HepG2 (cell line): ENCODE data around the gene MAVS. TPM values are rescaled to one million over a fixed set of nuclear protein-coding genes. Genes with fewer than 3 reads are reported as not detected.

Source experiments
- DR1 ChIP-seq: sonication (generic); formaldehyde crosslinking; IDR thresholded peaks from 2 replicates; pipeline ENCODE4 v1.8.0; 2021; ENCODE audit warnings: mild to moderate bottlenecking, missing genetic modification reagents, inconsistent platforms
- IRX3 ChIP-seq: sonication (generic); formaldehyde crosslinking; IDR thresholded peaks from 2 replicates; pipeline ENCODE4 v1.8.1; 2023; ENCODE audit warnings: mild to moderate bottlenecking, low read depth, missing genetic modification reagents, borderline replicate concordance
- ISX ChIP-seq: sonication (generic); formaldehyde crosslinking; conservative IDR thresholded peaks from 2 replicates; pipeline ENCODE4 v1.5.0; 2020; ENCODE audit warnings: missing genetic modification reagents
- KDM5A ChIP-seq: fragments of 200-600 bp; sonication (generic); IDR thresholded peaks from 2 replicates; pipeline ENCODE4 v1.7.0; 2018; ENCODE audit warnings: antibody characterized with exemption, mild to moderate bottlenecking, low read length, borderline replicate concordance
- MAZ ChIP-seq, 2 experiments: sonication (generic) in 1 of 2; formaldehyde crosslinking in 1 of 2; IDR thresholded peaks; 2 replicates each; pipeline versions ENCODE4 v1.5.0 to v1.6.1; 2012 to 2020; ENCODE audit warnings: low read depth in 2 of 2, mild to moderate bottlenecking in 2 of 2, borderline replicate concordance in 1 of 2, improper control_type of control experiment in 1 of 2, low read length in 1 of 2, missing genetic modification reagents in 1 of 2, moderate library complexity in 1 of 2
- MEIS2 ChIP-seq: sonication (generic); formaldehyde crosslinking; IDR thresholded peaks from 2 replicates; pipeline ENCODE4 v1.9.0; 2021; ENCODE audit warnings: mild to moderate bottlenecking, missing genetic modification reagents
- MYC ChIP-seq: sonication (generic); formaldehyde crosslinking; IDR thresholded peaks from 2 replicates; pipeline ENCODE4 v1.9.0; 2021; ENCODE audit warnings: missing genetic modification reagents, borderline replicate concordance
- ONECUT2 ChIP-seq: sonication (generic); formaldehyde crosslinking; IDR thresholded peaks from 2 replicates; pipeline ENCODE4 v1.4.0; 2020; ENCODE audit warnings: missing genetic modification reagents
- PAX8 ChIP-seq: sonication (generic); formaldehyde crosslinking; IDR thresholded peaks from 2 replicates; pipeline ENCODE4 v1.8.0; 2022; ENCODE audit warnings: mild to moderate bottlenecking, missing genetic modification reagents, borderline replicate concordance
- PHB2 ChIP-seq: fragments of 450-650 bp; IDR thresholded peaks from 2 replicates; pipeline ENCODE4 v1.6.1; 2018; ENCODE audit not compliant: partially characterized antibody
- RFX3 ChIP-seq: IDR thresholded peaks from 2 replicates; pipeline ENCODE4 v1.6.1; 2016; ENCODE audit warnings: missing biosample characterization, missing genetic modification reagents
- RFXANK ChIP-seq: IDR thresholded peaks from 2 replicates; pipeline ENCODE4 v1.6.1; 2016
- SPEN ChIP-seq: sonication (generic); formaldehyde crosslinking; IDR thresholded peaks from 2 replicates; pipeline ENCODE4 v1.5.1; 2020; ENCODE audit warnings: low read depth, mild to moderate bottlenecking, missing genetic modification reagents
- TCF7L2 ChIP-seq: IDR thresholded peaks from 2 replicates; pipeline ENCODE4 v1.6.1; 2011; ENCODE audit warnings: mild to moderate bottlenecking, low read depth, low read length, moderate library complexity
- ZFP62 ChIP-seq: sonication (generic); formaldehyde crosslinking; IDR thresholded peaks from 2 replicates; pipeline ENCODE4 v1.4.0; 2020; ENCODE audit warnings: missing genetic modification reagents
- ZNF12 ChIP-seq: sonication (generic); formaldehyde crosslinking; IDR thresholded peaks from 2 replicates; pipeline ENCODE4 v1.5.0; 2020; ENCODE audit warnings: missing genetic modification reagents
- ZNF235 ChIP-seq: sonication (generic); formaldehyde crosslinking; IDR thresholded peaks from 2 replicates; pipeline ENCODE4 v1.8.1; 2023; ENCODE audit warnings: mild to moderate bottlenecking, missing genetic modification reagents, borderline replicate concordance
- ZNF30 ChIP-seq: sonication (generic); formaldehyde crosslinking; IDR thresholded peaks from 2 replicates; pipeline ENCODE4 v1.5.0; 2020; ENCODE audit warnings: mild to moderate bottlenecking, missing genetic modification reagents
- ZNF468 ChIP-seq: sonication (generic); formaldehyde crosslinking; IDR thresholded peaks from 2 replicates; pipeline ENCODE4 v1.8.0; 2022; ENCODE audit warnings: mild to moderate bottlenecking, moderate library complexity, missing genetic modification reagents
- ZNF775 ChIP-seq: sonication (generic); formaldehyde crosslinking; IDR thresholded peaks from 2 replicates; pipeline ENCODE4 v1.4.0; 2020; ENCODE audit warnings: missing genetic modification reagents, mild to moderate bottlenecking, moderate library complexity, borderline replicate concordance
- polyA plus RNA-seq, 8 experiments: library from polyadenylated mRNA; depleted of rRNA in 3 of 8; stranded (reverse) in 7 of 8; unstranded in 1 of 8; fragments of >200 nt; fragmentation: Illumina TruSeq in 4 of 8; extraction: Trizol in 4 of 8; gene quantifications; 2 replicates each; pipeline versions ENCODE4 v1.2.1 to v1.2.3, GENCODE V29; 2011 to 2016; ENCODE audit warnings: low read depth in 4 of 8, missing spikeins in 1 of 8, mixed read lengths in 1 of 8; ENCODE audit not compliant: insufficient read depth in 1 of 8
- total RNA-seq, 5 experiments: library from RNA; depleted of rRNA; stranded (reverse); fragments of >200 nt; fragmentation: Illumina TruSeq; extraction: Trizol; gene quantifications; 2 replicates each; pipeline ENCODE4 v1.2.3, GENCODE V29; 2016; ENCODE audit warnings: low read depth in 1 of 5
- TF ChIP-seq, protein P1 (sequence below): sonication (generic); formaldehyde crosslinking; IDR thresholded peaks from 2 replicates; pipeline ENCODE4 v1.8.0; 2022; ENCODE audit warnings: missing genetic modification reagents, mild to moderate bottlenecking, inconsistent platforms, borderline replicate concordance
- TF ChIP-seq, protein P2 (sequence below): sonication (generic); formaldehyde crosslinking; IDR thresholded peaks from 2 replicates; pipeline ENCODE4 v1.8.1; 2023; ENCODE audit warnings: missing genetic modification reagents, inconsistent platforms, borderline replicate concordance
- TF ChIP-seq, protein P3 (sequence below): sonication (generic); formaldehyde crosslinking; conservative IDR thresholded peaks from 2 replicates; pipeline ENCODE4 v1.4.0; 2020; ENCODE audit warnings: missing genetic modification reagents
- TF ChIP-seq, protein P4 (sequence below): sonication (generic); formaldehyde crosslinking; IDR thresholded peaks from 2 replicates; pipeline ENCODE4 v1.8.1; 2023; ENCODE audit warnings: mild to moderate bottlenecking, missing genetic modification reagents, borderline replicate concordance

MAVS gene
- total and polyA plus RNA-seq, 2 of the 13 experiments (the other 11 are each of a cell fraction or from before 2014, with no cell fraction given): 27.3 to 36.6 TPM

DNA sequence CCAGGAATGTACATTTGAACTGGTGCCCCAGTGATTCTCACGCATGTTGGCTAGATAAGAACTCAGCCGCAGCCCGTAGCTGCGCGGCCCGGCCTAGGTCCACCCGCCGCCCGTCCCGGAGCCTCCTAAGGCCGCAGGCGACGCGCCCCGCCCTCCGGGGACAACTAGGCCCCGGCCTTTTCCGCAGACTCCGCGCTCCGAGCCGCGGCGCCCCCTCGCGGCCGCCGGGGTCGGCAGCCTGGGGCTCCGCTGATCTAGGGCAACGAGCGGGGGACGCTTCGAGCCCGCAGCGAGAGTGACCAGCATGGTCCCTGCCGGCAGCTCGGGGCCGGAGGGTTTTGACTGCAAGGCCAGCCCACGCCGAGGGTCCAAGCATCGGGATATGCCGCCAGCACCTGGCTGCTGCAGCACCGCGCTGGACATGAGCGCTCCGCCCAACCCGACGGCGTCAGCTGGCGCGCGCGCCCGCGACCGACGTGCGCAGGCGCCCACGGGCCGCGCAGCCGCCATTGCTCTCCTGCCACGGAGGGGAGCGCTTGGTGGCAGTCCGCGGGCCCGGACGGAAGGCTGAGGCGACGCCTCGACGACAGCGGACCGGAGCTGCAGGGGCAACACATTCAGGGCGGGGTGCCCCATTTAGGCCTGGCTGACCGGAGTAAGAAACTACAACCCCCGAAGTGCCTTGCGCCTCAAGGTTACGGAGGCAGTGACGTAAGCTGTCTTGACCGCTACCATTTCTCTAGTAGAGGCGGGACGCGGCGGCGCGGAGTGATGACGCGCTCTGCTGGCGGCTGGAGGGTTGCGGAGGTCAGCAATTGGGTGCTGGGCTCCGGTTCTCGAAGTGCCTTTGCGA lies 26.4 kb upstream of the MAVS start, which contains the start of gene AP5S1 (continued):
- TF ChIP-seq MYC (CRISPR knock-in tag): peak; percentile 95
- TF ChIP-seq IRX3 (CRISPR knock-in tag): peak; percentile 77; the same call in 1 of the 2 replicates
- peak; percentile 96 for TF ChIP-seq ZFP62 (CRISPR knock-in tag)
- peak; percentile 96 for TF ChIP-seq MAZ (IDR thresholded peaks at IDR 0.05; ENCODE audit: borderline replicate concordance, low read depth, low read length)
- peak; percentile 97 for TF ChIP-seq MAZ (CRISPR knock-in tag; IDR thresholded peaks at IDR 0.05; ENCODE audit: low read depth)
- no peak for TF ChIP-seq RFX3 (CRISPR knock-in tag)
- peak; percentile 88 for TF ChIP-seq ISX (CRISPR knock-in tag)
- peak; percentile 99; the same call in 1 of the 2 replicates for TF ChIP-seq ZNF235 (CRISPR knock-in tag)
- TF ChIP-seq ONECUT2 (CRISPR knock-in tag): peak; percentile 47; the same call in 1 of the 2 replicates
- peak; percentile 83 for TF ChIP-seq MEIS2 (CRISPR knock-in tag)
- peak; percentile 56 for TF ChIP-seq ZNF12 (CRISPR knock-in tag)
- peak; percentile 90 for TF ChIP-seq PAX8 (CRISPR knock-in tag)
- TF ChIP-seq, protein P1, sequence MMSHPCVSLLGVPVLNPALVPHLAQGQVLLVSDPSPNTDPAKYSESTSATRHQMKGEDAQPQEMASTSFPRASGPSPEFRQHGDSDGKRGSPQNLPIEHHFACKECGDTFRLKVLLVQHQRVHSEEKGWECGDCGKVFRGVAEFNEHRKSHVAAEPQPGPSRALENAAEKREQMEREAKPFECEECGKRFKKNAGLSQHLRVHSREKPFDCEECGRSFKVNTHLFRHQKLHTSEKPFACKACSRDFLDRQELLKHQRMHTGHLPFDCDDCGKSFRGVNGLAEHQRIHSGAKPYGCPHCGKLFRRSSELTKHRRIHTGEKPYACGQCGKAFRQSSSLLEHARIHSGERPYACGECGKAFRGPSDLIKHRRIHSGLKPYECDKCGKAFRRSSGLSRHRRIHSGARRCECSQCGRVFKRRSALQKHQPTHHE (CRISPR knock-in tag): peak; percentile 98; the same call in 1 of the 2 replicates
- TF ChIP-seq, protein P2, sequence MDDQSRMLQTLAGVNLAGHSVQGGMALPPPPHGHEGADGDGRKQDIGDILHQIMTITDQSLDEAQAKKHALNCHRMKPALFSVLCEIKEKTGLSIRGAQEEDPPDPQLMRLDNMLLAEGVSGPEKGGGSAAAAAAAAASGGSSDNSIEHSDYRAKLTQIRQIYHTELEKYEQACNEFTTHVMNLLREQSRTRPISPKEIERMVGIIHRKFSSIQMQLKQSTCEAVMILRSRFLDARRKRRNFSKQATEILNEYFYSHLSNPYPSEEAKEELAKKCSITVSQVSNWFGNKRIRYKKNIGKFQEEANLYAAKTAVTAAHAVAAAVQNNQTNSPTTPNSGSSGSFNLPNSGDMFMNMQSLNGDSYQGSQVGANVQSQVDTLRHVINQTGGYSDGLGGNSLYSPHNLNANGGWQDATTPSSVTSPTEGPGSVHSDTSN (CRISPR knock-in tag): peak; percentile 54; the same call in 1 of the 2 replicates
- TF ChIP-seq KDM5A: peak; percentile 98; the same call in 1 of the 2 replicates
- peak; percentile 18; the same call in 1 of the 2 replicates for TF ChIP-seq RFXANK (CRISPR knock-in tag)
- TF ChIP-seq, protein P3, sequence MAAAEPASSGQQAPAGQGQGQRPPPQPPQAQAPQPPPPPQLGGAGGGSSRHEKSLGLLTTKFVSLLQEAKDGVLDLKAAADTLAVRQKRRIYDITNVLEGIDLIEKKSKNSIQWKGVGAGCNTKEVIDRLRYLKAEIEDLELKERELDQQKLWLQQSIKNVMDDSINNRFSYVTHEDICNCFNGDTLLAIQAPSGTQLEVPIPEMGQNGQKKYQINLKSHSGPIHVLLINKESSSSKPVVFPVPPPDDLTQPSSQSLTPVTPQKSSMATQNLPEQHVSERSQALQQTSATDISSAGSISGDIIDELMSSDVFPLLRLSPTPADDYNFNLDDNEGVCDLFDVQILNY (CRISPR knock-in tag): peak; percentile 89
- TF ChIP-seq PHB2: no peak
- TF ChIP-seq, protein P4, sequence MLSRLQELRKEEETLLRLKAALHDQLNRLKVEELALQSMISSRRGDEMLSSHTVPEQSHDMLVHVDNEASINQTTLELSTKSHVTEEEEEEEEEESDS (CRISPR knock-in tag): peak; percentile 52
- TF ChIP-seq ZNF30: peak; percentile 81; the same call in 1 of the 2 replicates
- TF ChIP-seq DR1: peak; percentile 80; the same call in 1 of the 2 replicates
- TF ChIP-seq ZNF775: no peak
- peak; percentile 87 for TF ChIP-seq ZNF468 (CRISPR knock-in tag)
- TF ChIP-seq SPEN (CRISPR knock-in tag): peak; percentile 96
- no peak for TF ChIP-seq TCF7L2
